Upper lobe of right lung (tissue), 1 donor: ENCODE data around the gene WWP2. TPM values are rescaled to one million over a fixed set of nuclear protein-coding genes. Genes with fewer than 3 reads are reported as not detected.

ENCODE experiments used
- ATAC-seq: fragments of 200-7000 bp; cut with Tn5 transposase; one replicate; pipeline ENCODE4 v1.9.1; 2020; ENCODE audit warnings: mild to moderate bottlenecking, moderate library complexity
- DNase-seq: peaks from one replicate; pipeline ENCODE4 v3.0.0-alpha.2; 2020
- H3K27ac ChIP-seq: fragments of 200-600 bp; one replicate; pipeline ENCODE4 v1.8.0; 2022
- H3K27me3 ChIP-seq: fragments of 200-600 bp; one replicate; pipeline ENCODE4 v1.8.0; 2022; ENCODE audit warnings: mild to moderate bottlenecking
- H3K36me3 ChIP-seq: fragments of 200-600 bp; one replicate; pipeline ENCODE4 v1.8.0; 2022
- H3K4me1 ChIP-seq: fragments of 200-600 bp; one replicate; pipeline ENCODE4 v1.8.0; 2022
- H3K4me3 ChIP-seq: fragments of 200-600 bp; one replicate; pipeline ENCODE4 v1.8.0; 2022; ENCODE audit warnings: mild to moderate bottlenecking
- H3K9me3 ChIP-seq: fragments of 200-600 bp; one replicate; pipeline ENCODE4 v1.8.0; 2022
- intact Hi-C: fragments of 100-400 bp; cut with DNase I; formaldehyde crosslinking; loops from one replicate; pipeline ENCODE4 v1.11.0; 2022
- total RNA-seq: library from RNA; stranded (reverse); fragmentation: NEBNext Ultra II Directional; extraction: Animal tissue kit (Norgen Biotek cat#: 25700); gene quantifications from one replicate; pipeline ENCODE4 v1.2.1, GENCODE V29; 2021
- TF ChIP-seq, protein P1 (sequence below): fragments of 200-600 bp; IDR thresholded peaks from one replicate; pipeline ENCODE4 v1.8.0; 2022; ENCODE audit warnings: antibody characterized with exemption
- donor health status: DM: no; HTN: yes; CAD: no; lungs with severe emphysema.

Gene WWP2
- total RNA-seq, 1 donor from 2014 or later = 71.9 TPM

GRCh38 chr16:69871708-69872107 is 109.6 kb downstream of the WWP2 start:
- no peaks in the 10 kb centered on the region for H3K27me3 ChIP-seq
- no peak for ATAC-seq
- intact Hi-C loops = no loop called here
- no peak overlapping the region for H3K27ac ChIP-seq
- no peaks in the 10 kb centered on the region for H3K9me3 ChIP-seq
- no peaks in the 10 kb centered on the region for H3K4me1 ChIP-seq
- no peak overlapping the region for H3K4me3 ChIP-seq
- TF ChIP-seq, protein P1, sequence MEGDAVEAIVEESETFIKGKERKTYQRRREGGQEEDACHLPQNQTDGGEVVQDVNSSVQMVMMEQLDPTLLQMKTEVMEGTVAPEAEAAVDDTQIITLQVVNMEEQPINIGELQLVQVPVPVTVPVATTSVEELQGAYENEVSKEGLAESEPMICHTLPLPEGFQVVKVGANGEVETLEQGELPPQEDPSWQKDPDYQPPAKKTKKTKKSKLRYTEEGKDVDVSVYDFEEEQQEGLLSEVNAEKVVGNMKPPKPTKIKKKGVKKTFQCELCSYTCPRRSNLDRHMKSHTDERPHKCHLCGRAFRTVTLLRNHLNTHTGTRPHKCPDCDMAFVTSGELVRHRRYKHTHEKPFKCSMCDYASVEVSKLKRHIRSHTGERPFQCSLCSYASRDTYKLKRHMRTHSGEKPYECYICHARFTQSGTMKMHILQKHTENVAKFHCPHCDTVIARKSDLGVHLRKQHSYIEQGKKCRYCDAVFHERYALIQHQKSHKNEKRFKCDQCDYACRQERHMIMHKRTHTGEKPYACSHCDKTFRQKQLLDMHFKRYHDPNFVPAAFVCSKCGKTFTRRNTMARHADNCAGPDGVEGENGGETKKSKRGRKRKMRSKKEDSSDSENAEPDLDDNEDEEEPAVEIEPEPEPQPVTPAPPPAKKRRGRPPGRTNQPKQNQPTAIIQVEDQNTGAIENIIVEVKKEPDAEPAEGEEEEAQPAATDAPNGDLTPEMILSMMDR = no peak
- H3K36me3 ChIP-seq = peaks cover 53% of the 10 kb centered on the region
- no peak for DNase-seq

GRCh38 chr16:69872888-69873287 is 110.8 kb downstream of the WWP2 start:
- ATAC-seq (no peak), DNase-seq (no peak)
- TF ChIP-seq, protein P1 = no peak
- Histone ChIP-seq H3K9me3 (no peaks in the 10 kb centered on the region), H3K4me3 (no peak overlapping the region), H3K4me1 (no peaks in the 10 kb centered on the region), H3K27ac (no peak overlapping the region), H3K36me3 (peaks cover 61% of the 10 kb centered on the region), H3K27me3 (no peaks in the 10 kb centered on the region)
- intact Hi-C loops = no loop called here

GRCh38 chr16:69873783-69874182 is 111.7 kb downstream of the WWP2 start:
- TF ChIP-seq, protein P1 = no peak
- ATAC-seq = no peak
- peaks cover 67% of the 10 kb centered on the region for H3K36me3 ChIP-seq
- no peaks in the 10 kb centered on the region for H3K9me3 ChIP-seq
- H3K4me3 ChIP-seq = no peak overlapping the region
- no peak overlapping the region for H3K27ac ChIP-seq
- no peaks in the 10 kb centered on the region for H3K27me3 ChIP-seq
- intact Hi-C loops = no loop called here
- H3K4me1 ChIP-seq = no peaks in the 10 kb centered on the region
- DNase-seq = no peak

- Histone ChIP-seq H3K4me1 (no peaks in the 10 kb centered on the region), H3K27me3 (no peaks in the 10 kb centered on the region), H3K36me3 (peaks cover 72% of the 10 kb centered on the region), H3K4me3 (no peak overlapping the region), H3K9me3 (no peaks in the 10 kb centered on the region), H3K27ac (no peak overlapping the region)
- TF ChIP-seq, protein P1 = no peak
- ATAC-seq (no peak), DNase-seq (no peak)
- intact Hi-C loops = no loop called here
These were observed 112.1 kb downstream of the WWP2 start for GRCh38 chr16:69874271-69874670.

DNA sequence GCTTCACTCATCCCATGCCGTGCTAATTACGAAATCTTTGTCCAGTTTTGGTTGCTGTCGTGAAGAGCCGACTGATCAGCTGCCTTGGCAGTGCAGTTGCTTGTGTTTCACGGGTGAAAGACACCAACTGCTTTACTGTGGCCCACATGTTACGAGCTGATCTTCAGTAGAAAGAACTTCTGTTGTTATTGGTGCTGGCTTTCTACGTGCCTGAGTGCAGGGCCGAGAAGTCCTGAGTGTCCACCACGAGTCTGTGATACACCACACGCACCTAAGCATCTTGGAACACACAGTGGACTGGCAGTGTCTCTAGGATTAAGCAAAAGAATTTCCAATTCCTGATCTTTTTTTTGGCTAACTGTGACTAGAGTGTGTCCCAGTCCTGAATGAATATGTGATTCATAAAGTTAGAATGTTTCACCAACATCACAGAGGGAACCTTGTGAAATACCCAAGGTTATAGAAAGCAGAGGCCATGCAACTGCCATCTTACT is 118.6 kb downstream of the WWP2 start:
- intact Hi-C loops = no loop called here
- peaks cover 29% of the 10 kb centered on the region for H3K36me3 ChIP-seq
- DNase-seq (no peak), ATAC-seq (no peak)
- TF ChIP-seq, protein P1 = no peak
- H3K4me3 ChIP-seq = no peak overlapping the region
- no peaks in the 10 kb centered on the region for H3K9me3 ChIP-seq
- no peaks in the 10 kb centered on the region for H3K4me1 ChIP-seq
- no peak overlapping the region for H3K27ac ChIP-seq
- no peaks in the 10 kb centered on the region for H3K27me3 ChIP-seq

- no peaks in the 10 kb centered on the region for H3K4me1 ChIP-seq
- no peak for DNase-seq
- H3K9me3 ChIP-seq = no peaks in the 10 kb centered on the region
- peaks cover 28% of the 10 kb centered on the region for H3K36me3 ChIP-seq
- H3K27me3 ChIP-seq = no peaks in the 10 kb centered on the region
- intact Hi-C loops = no loop called here
- TF ChIP-seq, protein P1 = no peak
- no peak for ATAC-seq
- H3K27ac ChIP-seq = no peak overlapping the region
- H3K4me3 ChIP-seq = no peak overlapping the region
These were observed 119.0 kb downstream of the WWP2 start for GRCh38 chr16:69881141-69881540.
